ENCODE results near the gene NEK7. TPM values are rescaled to one million over a fixed set of nuclear protein-coding genes. Genes with fewer than 3 reads are reported as not detected.

NEK7 gene
- total RNA-seq, 4 donors from 2014 or later: 50.4 to 71.6 (median 57.3) TPM

DNA sequence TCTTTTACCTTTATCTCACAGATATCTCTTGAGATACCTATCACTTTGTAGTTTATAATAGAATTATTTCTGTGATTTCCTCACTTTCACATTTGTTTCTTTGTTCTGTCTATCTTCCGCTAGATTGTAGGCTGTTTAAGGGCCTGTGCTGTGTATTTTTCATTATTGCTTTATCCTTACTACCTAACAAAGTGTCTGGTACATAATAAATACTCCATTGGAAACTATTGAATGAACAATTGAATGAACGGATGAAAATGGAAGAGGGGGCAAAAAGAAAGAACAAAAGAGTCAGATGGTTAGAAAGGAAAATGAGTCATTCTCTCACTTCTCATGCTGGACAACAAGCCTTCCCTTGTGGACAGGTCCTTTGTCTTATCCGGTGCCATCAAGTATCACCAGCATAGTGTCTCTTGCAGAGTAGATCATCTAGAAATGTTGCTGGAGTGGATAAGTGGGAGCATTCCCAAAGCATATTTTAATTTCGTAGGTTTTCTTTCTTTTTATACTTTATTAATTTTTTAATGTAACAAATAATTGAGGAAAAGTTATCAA lies 159.8 kb downstream of the NEK7 start:
- intact Hi-C loops (cut with DNase I; ENCODE audit: low total_unique reads): no loop called here
- no peak overlapping the region for H3K4me3 ChIP-seq (ENCODE audit: low read depth, poor library complexity, severe bottlenecking)
- DNase-seq (ENCODE audit: low spot score in 2 of 2): no peak
- WGBS, 2 donors: 75 to 94% methylated on average over 4 of the region's 4 CpGs
- TF ChIP-seq, protein P1, sequence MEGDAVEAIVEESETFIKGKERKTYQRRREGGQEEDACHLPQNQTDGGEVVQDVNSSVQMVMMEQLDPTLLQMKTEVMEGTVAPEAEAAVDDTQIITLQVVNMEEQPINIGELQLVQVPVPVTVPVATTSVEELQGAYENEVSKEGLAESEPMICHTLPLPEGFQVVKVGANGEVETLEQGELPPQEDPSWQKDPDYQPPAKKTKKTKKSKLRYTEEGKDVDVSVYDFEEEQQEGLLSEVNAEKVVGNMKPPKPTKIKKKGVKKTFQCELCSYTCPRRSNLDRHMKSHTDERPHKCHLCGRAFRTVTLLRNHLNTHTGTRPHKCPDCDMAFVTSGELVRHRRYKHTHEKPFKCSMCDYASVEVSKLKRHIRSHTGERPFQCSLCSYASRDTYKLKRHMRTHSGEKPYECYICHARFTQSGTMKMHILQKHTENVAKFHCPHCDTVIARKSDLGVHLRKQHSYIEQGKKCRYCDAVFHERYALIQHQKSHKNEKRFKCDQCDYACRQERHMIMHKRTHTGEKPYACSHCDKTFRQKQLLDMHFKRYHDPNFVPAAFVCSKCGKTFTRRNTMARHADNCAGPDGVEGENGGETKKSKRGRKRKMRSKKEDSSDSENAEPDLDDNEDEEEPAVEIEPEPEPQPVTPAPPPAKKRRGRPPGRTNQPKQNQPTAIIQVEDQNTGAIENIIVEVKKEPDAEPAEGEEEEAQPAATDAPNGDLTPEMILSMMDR (IDR thresholded peaks at IDR 0.05): no peak
- no peak for TF ChIP-seq POLR2A (IDR thresholded peaks at IDR 0.05)

DNA sequence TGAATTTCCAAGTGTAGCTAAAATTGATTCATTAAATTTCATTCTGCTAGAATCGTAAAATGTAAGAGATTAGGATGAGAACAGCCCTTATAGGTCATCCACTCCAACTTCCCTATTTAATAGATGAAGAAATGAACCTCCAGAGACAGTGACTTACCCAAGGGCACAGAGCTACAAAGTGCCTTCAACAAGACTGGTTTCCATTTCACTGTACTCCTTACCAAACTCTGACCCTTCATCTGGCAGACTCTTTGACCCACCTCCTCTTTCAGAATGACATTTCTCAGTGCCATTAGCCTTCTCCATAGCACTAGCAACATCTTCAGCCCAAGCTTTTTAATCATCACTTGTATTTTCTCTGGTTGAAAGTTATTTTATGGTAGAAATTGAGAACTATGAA lies 161.3 kb downstream of the NEK7 start:
- TF ChIP-seq, protein P1 (IDR thresholded peaks at IDR 0.05): no peak
- TF ChIP-seq POLR2A (IDR thresholded peaks at IDR 0.05): no peak
- DNase-seq (ENCODE audit: low spot score in 2 of 2): no peak
- 76 to 95% methylated on average over 1 of the region's 1 CpG for WGBS, 2 donors
- intact Hi-C loops (cut with DNase I; ENCODE audit: low total_unique reads): no loop called here
- no peak overlapping the region for H3K4me3 ChIP-seq (ENCODE audit: low read depth, poor library complexity, severe bottlenecking)

DNA sequence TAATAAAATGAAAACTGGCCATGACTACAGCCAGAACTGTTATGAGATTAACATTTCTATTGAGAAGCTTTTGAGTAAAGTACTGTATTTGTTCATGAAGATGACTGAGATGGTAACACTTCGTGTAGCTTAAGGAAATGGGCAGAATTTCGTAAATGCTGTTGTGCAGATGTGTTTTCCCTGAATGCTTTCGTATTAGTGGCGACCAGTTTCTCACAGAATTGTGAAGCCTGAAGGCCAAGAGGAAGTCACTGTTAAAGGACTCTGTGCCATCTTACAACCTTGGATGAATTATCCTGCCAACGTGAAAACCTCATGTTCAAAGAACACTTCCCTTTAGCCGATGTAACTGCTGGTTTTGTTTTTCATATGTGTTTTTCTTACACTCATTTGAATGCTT lies 164.0 kb downstream of the NEK7 start:
- H3K4me3 ChIP-seq (ENCODE audit: low read depth, poor library complexity, severe bottlenecking): no peak overlapping the region
- no peak for TF ChIP-seq POLR2A (IDR thresholded peaks at IDR 0.05)
- TF ChIP-seq, protein P1 (IDR thresholded peaks at IDR 0.05): no peak
- WGBS, 2 donors: 72 to 83% methylated on average over 6 of the region's 6 CpGs
- intact Hi-C loops (cut with DNase I; ENCODE audit: low total_unique reads): no loop called here
- DNase-seq (ENCODE audit: low spot score in 2 of 2): no peak

DNA sequence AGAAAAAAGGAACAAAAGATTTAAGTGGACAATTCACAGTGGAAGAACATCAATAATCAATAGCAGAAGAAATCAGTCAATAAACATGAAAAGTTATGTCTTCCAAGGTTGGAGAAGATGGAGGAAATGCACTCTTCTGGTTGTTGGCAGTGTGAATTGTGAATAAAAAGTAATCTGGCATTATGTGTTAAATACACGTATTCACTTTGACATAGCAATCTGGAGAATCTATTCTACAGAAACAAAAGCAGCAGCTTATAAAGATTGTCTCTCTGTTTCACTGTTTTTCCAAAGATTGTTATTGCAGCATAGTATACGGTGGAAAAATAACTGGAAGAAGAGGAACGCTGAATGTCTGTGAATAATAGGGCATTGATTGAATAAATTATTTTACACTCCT lies 169.4 kb downstream of the NEK7 start:
- no peak overlapping the region for H3K4me3 ChIP-seq (ENCODE audit: low read depth, poor library complexity, severe bottlenecking)
- intact Hi-C loops (cut with DNase I; ENCODE audit: low total_unique reads): no loop called here
- TF ChIP-seq POLR2A (IDR thresholded peaks at IDR 0.05): no peak
- TF ChIP-seq, protein P1 (IDR thresholded peaks at IDR 0.05): no peak
- no peak for DNase-seq (ENCODE audit: low spot score in 2 of 2)
- WGBS, 2 donors: 43 to 69% methylated on average over 3 of the region's 3 CpGs

DNA sequence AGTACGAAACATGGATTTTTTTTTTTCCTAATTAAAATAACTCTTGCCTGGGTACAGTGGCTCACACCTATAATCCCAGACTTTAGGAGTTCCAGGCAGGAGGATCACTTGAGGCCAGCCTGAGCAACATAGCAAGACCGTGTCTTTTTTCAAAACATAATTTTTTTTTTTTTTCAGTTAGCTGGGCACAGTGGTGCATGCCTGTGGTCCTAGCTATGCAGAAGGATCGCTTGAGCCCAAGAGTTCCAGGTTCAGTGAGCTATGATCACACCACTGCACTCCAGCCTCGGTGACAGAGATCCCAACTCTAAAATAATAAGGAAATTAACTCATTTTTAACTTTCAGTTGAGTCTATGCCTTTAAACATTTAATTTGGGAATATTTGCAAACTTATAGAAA lies 170.1 kb downstream of the NEK7 start:
- no peak for DNase-seq (ENCODE audit: low spot score in 2 of 2)
- WGBS, 2 donors: 84% methylated on average over 4 of the region's 4 CpGs
- intact Hi-C loops (cut with DNase I; ENCODE audit: low total_unique reads): no loop called here
- H3K4me3 ChIP-seq (ENCODE audit: low read depth, poor library complexity, severe bottlenecking): no peak overlapping the region
- TF ChIP-seq, protein P1 (IDR thresholded peaks at IDR 0.05): no peak
- TF ChIP-seq POLR2A (IDR thresholded peaks at IDR 0.05): no peak

DNA sequence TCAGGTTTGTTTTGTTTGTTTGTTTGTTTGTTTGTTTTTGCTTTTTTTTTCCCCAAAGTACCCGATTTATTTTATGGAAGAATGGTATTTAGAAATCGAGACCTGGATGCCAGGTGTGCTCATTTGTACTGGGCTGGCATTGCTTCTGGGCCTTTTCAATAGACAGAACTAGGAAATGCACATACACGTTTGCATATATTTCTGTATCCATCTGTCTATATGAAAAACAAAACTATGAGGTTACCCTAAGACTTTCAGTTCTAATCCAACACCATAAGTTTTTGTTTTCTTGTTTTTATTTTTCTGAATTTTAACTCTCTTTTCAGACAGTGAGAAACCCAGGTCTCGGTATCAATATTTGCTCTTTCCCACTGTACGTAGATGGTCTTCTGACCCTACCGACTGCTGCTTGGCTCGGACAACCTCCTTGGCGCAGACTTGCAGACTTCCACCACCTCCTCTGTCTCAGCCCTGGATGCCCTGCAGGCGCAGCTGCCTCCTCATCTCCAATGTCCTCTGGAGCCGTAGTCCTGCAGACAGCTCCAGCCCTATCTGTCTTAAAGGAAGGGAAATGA lies 171.7 kb downstream of the NEK7 start:
- 87 to 90% methylated on average over 10 of the region's 10 CpGs for WGBS, 2 donors
- TF ChIP-seq POLR2A (IDR thresholded peaks at IDR 0.05): no peak
- TF ChIP-seq, protein P1 (IDR thresholded peaks at IDR 0.05): no peak
- DNase-seq (ENCODE audit: low spot score in 2 of 2): no peak
- H3K4me3 ChIP-seq (ENCODE audit: low read depth, poor library complexity, severe bottlenecking): no peak overlapping the region
- intact Hi-C loops (cut with DNase I; ENCODE audit: low total_unique reads): no loop called here

Data from lower leg skin (tissue), 4 donors.